Glomerular visceral epithelial cell (primary cell): ENCODE measurements around the gene EPN2.

ENCODE experiments used
- DNase-seq: peaks from one replicate; pipeline ENCODE4 v3.0.0-alpha.2; 2016; ENCODE audit errors: extremely low spot score

The EPN2 gene

GRCh38 chr17:19311421-19312215 is 74.5 kb downstream of the EPN2 start:
- no peak for DNase-seq

- DNase-seq = no peak
These were observed 75.2 kb downstream of the EPN2 start for GRCh38 chr17:19312406-19312805.

DNA sequence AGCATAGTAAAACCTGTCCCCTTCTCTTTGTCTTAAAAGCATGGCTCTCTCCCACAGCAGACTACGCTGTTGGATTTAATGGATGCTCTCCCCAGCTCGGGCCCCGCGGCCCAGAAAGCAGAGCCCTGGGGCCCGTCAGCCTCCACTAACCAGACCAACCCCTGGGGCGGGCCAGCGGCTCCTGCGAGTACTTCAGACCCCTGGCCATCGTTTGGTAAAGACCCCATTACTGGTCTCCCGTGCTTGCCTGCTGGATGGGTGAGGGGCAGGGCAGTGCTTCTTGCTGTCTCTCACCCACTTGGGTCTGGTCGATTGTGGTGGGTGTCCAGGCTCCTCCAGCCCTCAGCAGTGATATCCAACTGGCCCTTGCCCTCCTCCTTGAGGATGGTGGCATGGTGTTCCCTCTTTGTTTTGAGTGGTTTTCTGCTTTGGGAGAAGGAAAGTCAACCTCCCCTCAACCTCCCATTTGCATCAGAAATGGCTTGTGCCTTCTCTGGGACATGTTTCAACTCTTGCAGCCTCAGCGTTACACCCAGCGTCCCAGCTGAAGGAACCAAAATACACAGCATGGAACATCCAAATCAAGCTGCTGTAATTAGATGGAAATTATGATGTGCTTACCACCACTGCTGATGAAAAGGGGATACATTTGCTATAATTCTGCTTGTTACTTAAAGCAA is 76.0 kb downstream of the EPN2 start:
- DNase-seq = no peak

GRCh38 chr17:19313746-19314651 is 76.8 kb downstream of the EPN2 start:
- no peak for DNase-seq

DNA sequence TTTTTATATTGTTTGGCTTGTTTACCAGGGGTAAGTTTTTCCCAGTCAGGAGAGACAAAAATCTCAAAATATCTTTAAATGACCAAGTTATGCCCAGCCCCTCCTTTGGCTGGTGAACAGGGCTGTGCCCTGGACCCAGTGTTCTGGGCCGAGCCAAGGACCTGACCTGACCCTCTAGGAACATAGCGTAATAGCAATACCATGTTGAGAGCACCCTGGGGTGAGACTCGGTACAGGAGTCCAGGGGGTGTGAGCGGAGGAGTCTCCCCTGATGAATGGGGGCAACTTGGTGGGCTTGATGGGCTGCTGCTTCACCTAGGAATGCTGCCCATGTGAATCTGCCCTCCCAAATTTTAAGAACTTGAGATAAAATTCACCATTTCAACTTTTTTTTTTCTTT is 77.9 kb downstream of the EPN2 start:
- no peak for DNase-seq

GRCh38 chr17:19316761-19317358 is 79.7 kb downstream of the EPN2 start:
- peak; percentile 67 for DNase-seq

GRCh38 chr17:19317359-19318095 is 80.4 kb downstream of the EPN2 start:
- DNase-seq = peak; percentile 94

DNA sequence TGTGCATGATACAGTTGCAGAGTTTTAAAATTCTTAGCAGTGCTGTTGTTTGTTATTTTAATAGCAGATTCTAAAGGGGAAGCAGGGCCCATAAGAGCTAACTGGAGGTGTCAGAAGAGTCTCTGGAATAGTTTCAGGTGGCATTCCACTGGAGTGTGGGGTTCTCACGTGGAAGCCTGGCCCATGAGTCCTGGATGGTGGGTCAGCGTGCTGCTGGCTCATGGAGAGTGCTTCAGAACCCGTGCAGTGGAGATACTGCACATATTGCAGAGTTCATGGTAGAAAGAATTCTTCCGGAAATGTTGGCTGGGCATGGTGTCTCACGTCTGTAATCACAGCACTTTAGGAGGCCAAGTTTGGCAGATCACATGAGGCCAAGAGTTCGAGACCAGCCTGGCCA is 81.4 kb downstream of the EPN2 start:
- no peak for DNase-seq

- no peak for DNase-seq
These were observed 82.8 kb downstream of the EPN2 start for GRCh38 chr17:19319771-19320505.

GRCh38 chr17:19320876-19321275 is 83.7 kb downstream of the EPN2 start:
- DNase-seq = no peak

DNA sequence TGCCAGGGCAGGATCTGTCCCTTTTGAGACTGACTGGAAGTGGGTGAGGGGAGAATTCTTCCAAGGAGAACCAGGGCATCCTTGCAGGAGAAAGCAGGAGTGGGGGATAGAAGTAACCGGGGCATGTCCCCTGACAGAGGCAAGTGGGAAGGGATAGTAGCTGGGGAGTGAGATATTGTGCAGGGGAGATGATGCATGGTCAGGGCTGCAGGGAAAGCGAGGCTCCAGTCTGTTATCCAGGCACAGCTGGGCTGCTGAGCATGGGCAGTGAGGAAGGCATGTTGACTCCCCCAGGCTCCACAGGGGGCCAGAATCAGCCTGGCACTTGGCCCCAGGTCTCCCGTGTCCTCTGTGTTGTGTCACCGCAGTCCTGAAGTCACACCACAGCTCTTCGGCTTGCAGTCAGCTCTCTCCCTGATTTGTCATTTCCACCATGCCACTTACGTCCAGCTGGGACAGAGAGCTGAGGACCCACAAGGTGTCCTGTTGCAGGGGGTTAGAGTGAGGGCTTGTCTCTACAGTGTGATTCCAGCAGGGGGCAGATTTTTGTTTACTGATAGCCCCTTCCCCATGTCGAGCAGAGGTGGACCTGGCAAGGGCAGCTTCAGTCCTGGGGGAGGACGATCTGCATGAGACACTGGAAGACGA is 84.4 kb downstream of the EPN2 start:
- DNase-seq = no peak

GRCh38 chr17:19322129-19322505 is 85.0 kb downstream of the EPN2 start:
- DNase-seq = no peak

DNA sequence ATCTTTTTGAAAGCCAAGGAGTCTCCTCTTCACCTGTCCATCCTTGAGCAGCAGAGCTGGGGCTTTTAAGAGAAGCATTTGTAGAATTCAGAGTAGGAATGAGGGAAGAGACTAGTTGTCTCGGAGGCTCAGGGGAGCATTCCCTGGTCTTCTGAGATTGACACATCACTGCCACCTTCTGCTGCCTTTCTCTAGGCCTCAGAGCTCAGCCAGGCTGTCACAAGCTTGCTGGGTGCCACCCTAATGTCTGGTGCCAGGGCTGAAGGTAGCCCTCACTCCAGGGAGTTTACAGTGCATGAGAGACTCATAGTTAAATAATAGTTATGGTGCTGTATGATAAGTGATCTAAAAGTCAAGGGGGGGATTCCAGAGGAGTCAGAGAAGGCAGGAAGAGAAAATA is 85.7 kb downstream of the EPN2 start:
- DNase-seq = no peak

- DNase-seq = no peak
These were observed 88.4 kb downstream of the EPN2 start for GRCh38 chr17:19325542-19325941.

DNA sequence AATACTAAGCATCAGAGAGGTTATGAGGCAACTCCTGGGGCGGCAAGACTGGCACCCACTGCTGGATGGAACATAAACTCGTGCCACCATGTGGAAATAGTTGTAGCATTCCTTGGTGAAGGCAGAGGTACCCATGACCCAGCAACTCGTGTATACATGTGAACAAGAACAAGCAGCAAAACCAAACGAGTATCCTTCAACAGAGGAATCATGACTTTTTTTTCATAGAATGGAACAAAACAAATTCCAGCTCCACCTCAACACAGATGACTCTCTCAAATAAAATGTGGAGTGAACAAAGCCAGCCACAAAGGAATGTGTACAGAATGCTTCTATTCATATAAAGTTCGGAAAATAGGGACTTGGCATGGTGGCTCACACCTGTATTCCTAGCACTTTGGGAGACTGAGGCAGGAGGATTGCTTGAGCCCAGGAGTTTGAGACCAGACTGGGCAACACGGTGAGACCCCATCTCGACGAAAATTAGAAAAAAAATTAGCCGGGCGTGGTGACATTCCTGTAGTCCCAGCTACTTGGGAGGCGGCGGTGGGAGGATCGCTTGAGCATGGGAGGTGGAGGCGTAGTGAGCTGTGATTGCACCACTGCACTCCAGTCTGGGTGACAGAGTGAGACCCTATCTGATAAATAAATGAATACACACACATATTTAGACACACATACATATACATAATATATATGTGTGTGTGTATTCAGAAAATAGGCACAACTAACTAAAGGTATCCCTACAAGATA is 90.0 kb downstream of the EPN2 start:
- DNase-seq = peak; percentile 86

DNA sequence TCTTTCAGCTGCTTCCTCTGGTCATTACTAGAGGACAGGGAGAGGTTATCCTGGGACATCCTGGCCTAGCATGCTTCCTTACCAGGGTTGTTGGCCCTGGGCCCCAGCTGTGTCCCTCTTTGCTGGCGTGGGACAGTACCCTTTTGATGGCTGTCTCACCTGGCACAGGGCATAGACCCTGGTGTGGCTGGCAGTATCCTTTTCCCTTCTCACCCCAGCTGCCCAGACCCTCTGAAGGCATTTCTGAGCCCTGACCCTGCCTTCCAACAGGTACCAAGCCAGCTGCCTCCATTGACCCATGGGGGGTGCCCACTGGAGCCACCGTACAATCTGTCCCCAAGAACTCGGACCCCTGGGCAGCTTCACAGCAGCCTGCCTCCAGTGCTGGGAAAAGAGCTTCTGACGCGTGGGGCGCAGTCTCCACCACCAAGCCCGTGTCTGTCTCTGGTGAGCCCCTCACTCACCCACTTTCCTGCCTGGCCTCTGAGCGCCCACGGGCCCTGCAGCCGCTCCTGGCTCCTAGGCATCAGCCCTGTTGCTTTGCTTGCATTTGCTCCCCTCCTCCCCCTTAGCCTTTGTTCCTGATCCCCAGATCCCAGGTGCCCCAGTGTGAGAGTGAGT is 91.4 kb downstream of the EPN2 start:
- no peak for DNase-seq

DNA sequence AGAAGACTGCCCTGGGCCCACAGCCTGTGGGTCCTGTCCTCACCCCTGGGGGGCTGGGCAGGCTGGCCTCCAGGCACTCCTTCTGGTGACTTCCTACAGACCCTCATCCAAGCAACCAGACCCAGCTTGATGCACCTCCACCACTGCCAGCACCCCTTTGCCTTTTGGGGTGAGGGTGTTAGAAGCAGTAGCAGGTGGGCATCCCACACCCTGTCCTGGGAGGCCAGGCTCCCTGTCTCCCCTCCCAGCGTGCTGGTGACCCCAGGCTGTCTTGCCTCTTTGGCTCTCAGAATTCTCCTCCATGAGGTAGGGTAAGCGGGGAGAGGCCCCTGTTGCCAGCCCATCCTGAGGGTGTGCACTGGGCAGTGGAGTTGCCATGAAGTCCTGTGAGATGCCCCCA is 92.0 kb downstream of the EPN2 start:
- DNase-seq = no peak

GRCh38 chr17:19329839-19330238 is 92.7 kb downstream of the EPN2 start:
- no peak for DNase-seq

GRCh38 chr17:19330271-19330670 is 93.1 kb downstream of the EPN2 start:
- no peak for DNase-seq
